PC-3 (cell line): Measurements from ENCODE around the gene PRM3.

ENCODE experiments used
- CTCF ChIP-seq: fragments of 300-600 bp; sonication (generic); conservative IDR thresholded peaks from 2 replicates; pipeline ENCODE4 v1.5.1; 2017; ENCODE audit warnings: antibody characterized with exemption, low read depth, mild to moderate bottlenecking, low read length
- EZH2 ChIP-seq: fragments of 300-600 bp; sonication (generic); IDR thresholded peaks from one replicate; pipeline ENCODE4 v1.6.1; 2017; ENCODE audit warnings: antibody characterized with exemption, mild to moderate bottlenecking, low read length; ENCODE audit not compliant: unreplicated experiment
- EZH2phosphoT487 ChIP-seq: fragments of 300-600 bp; sonication (generic); IDR thresholded peaks from 2 replicates; pipeline ENCODE4 v1.6.1; 2018; ENCODE audit warnings: mild to moderate bottlenecking, antibody characterized with exemption, low read length, borderline replicate concordance

- no peak for TF ChIP-seq CTCF
- TF ChIP-seq EZH2, result no peak
- TF ChIP-seq EZH2phosphoT487, result no peak
These were observed 15.8 kb upstream of the PRM3 start for GRCh38 chr16:11289202-11289601.
